KG1 (cell line): Measurements from ENCODE around the gene CRTC3.
"Not testable (repeated sequence)": the region's sequence is repeated elsewhere in the genome, so short reads cannot be mapped to it uniquely, and the experiment has no call there.

Source experiments
- DNase-seq: peaks from one replicate; lab custom pipeline; 2025; lab: John Stamatoyannopoulos, UW

CRTC3 gene

DNA sequence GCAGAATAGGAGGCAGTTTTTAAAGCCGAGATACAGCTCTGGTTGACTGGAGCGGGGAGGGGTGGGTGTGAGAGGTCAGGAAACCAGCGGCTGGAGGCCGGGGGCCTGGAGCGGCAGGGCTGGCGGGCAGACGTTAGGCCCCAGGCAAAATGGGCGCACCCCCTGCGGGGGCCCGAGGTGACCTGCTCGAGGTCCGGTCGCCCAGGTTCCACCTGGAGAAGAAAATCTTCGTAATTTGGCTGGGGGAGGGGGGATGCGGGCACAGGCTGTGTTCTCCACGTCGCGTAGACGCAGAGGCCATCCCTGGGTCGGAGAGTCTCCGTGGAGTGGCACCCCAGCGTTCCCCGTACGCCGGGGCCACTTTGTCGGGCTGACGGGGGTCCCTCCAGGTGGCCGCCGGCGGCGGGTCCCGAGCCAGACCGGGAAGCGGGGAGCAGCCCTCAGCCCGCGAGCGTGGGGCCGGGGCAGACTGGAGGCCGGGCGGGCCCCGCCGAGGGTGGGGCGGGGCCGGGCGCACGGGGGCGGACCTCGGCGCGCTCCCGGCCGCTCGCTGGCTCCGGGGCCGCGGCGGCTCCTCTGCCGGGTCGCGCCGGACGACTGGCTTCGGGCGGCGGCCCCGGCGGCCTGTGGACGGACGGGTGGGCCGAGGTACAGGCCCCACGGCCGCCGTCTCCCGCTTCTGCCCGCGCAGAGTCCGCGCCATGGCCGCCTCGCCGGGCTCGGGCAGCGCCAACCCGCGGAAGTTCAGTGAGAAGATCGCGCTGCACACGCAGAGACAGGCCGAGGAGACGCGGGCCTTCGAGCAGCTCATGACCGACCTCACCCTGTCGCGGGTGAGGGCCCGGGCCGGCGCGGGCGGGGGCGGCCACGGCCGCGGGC lies at the start of gene CRTC3:
Gene CRTC3 (plus strand): TSS at position 553 of the 879 bp plus-strand sequence. CDS start 149 bp downstream, at position 702.
- peak; percentile 25 for DNase-seq

- DNase-seq, result peak; percentile 67
Measured at GRCh38 chr15:90481023-90481422, 48.7 kb upstream of the CRTC3 start.

GRCh38 chr15:90482124-90483011 lies 47.4 kb upstream of the CRTC3 start:
- peak; percentile 51 for DNase-seq

DNA sequence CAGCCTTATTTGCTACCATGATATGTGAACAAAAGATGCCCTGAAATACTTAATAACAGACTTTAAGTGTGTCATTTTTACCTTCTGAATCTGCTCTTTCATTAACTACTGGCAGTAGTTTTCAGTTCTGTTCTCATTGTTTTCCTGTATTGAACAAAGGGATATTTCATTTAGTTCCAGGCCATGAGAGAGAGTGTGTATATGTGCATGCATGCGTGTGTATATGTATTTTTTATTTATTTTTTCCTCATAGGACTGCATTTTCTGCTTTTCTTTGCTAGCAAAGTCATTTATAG lies 46.8 kb upstream of the CRTC3 start:
- no peak for DNase-seq

- DNase-seq, result no peak
Measured at GRCh38 chr15:90483637-90484036, 46.1 kb upstream of the CRTC3 start.

GRCh38 chr15:90487186-90487585 lies 42.5 kb upstream of the CRTC3 start:
- no peak for DNase-seq

- DNase-seq, result no peak
Measured at GRCh38 chr15:90489514-90489913, 40.2 kb upstream of the CRTC3 start.

DNA sequence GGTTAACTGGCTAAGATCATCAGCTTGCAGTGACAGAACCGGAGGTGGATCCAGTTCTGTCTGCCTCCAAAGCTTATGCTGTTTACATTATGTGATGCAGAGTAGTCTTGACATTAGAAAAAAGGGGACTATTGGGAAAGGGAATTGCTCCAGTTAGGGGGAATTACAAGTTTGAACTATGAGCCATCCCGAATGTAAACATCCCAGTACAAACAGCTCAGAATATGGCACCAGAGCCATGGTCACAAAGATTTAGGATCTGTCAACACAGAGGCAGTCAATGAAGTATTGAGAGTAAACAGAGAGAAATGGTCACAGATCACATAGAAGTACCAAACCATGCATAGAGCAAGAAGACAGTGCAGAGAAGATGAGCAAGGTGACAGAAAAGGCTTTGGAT lies 39.8 kb upstream of the CRTC3 start:
- DNase-seq, result no peak

- DNase-seq, result no peak
Measured at GRCh38 chr15:90493647-90494046, 36.1 kb upstream of the CRTC3 start.

DNA sequence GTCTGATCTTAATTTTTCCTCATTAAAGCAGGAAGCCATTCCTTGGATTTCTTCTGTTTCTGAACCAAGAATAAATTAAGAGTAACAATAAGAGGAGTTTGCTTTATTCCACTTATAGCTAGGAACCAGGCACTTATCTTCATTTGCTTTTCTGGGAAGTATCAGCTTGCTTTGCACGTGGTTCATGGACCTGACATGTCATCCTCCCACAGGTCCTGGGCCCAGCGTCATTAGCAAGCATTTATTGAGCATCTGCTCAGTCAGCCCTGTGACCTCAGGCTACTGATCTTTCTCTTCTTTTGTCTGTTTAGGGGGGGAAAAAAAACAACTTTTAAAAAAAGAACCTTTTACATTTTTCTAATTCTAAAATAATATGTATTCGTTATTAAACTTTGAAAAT lies 34.7 kb upstream of the CRTC3 start:
- no peak for DNase-seq

DNA sequence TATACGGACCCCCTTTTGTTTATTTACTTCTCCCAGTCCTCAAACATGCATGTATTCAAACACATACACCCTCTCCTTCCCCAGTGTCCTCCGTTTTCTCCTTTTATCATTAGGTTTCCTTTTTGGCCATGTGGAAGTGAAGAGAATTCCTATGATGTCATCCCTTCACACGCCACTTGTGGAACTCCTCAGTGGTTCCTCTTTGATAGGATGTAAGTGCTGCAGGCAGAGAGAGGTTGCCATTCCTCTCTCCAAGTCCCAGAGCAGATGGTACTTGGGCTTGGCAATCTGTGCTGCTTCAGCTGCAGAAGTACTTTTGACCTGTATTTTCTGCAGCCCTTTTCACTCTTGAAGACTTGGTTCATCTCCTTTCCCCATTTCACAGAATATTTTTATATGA lies 32.9 kb upstream of the CRTC3 start:
- DNase-seq, result no peak

GRCh38 chr15:90497376-90497775 lies 32.3 kb upstream of the CRTC3 start:
- DNase-seq, result no peak

DNA sequence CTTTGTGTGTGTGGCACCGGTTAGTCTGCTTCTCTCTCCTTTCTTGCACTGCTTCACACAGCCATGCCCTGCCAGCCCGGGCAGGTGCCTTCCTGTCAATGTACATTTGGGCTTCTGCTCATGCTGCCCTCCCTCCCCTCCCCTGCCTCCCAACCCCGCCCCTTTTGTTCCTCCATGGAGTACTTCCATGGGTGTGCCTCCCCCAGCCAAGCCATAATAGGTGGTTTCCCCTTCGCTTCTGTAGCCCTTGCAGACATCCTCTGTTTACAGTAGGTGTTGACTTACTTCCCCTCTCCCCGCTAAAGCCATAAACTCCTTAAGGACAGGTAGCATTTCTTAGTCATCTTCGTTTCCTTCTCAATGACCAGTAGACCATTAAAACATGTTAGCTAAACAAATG lies 31.8 kb upstream of the CRTC3 start:
- DNase-seq, result no peak

DNA sequence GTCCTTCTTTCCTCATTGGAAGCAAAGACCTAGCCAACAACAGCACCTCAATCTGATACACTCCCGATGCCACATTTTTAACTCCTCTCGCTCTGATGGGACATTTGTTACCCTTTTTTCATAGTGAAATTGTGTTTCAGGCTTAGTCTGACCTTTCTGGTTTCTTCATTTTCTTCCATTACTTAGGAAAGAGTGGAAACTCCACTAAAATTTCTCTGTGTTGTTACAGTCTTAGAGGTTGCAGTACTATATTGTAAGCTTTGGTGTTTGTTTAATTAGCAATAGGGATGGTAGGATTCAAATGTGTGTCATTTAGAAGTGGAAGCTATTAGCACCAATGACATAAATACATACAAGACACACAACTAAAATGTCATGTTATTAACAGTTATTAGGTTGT lies 29.6 kb upstream of the CRTC3 start:
- no peak for DNase-seq

DNA sequence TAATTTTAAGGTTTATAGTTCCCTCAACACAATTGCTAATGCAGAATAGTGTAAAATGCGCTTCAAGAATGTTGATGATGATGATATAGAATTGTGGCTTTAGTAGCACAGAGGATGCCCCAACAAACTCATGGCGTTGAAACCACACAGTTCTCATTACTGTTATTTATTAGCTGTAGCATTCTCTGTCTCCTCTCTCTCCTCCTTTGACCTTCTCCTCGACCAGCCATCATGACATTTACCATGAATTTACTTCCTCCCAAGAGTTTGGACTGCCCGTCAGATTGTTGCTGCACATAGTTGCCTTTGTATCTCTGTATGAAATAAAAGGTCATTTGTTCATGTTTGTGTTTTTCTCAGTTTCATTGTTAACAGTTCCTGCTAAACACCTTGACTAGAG lies 27.8 kb upstream of the CRTC3 start:
- no peak for DNase-seq

GRCh38 chr15:90510781-90511180 lies 18.9 kb upstream of the CRTC3 start:
- DNase-seq, result not testable (repeated sequence)

DNA sequence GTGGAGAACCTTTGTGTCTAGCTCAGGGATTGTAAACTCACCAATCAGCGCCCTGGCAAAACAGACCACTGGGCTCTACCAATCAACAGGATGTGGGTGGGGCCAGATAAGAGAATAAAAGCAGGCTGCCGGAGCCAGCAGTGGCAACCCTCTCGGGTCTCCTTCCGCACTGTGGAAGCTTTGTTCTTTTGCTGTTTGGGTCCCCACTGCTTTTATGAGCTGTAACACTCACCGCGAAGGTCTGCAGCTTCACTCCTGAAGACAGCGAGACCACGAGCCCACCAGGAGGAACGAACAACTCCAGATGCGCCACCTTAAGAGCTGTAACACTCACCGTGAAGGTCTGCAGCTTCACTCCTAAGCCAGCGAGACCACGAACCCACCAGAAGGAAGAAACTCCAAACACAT lies 18.5 kb upstream of the CRTC3 start:
- not testable (repeated sequence) for DNase-seq

- no peak for DNase-seq
Measured at GRCh38 chr15:90512276-90512675, 17.4 kb upstream of the CRTC3 start.

GRCh38 chr15:90512981-90513380 lies 16.7 kb upstream of the CRTC3 start:
- no peak for DNase-seq

- no peak for DNase-seq
Measured at GRCh38 chr15:90513448-90513847, 16.3 kb upstream of the CRTC3 start.

DNA sequence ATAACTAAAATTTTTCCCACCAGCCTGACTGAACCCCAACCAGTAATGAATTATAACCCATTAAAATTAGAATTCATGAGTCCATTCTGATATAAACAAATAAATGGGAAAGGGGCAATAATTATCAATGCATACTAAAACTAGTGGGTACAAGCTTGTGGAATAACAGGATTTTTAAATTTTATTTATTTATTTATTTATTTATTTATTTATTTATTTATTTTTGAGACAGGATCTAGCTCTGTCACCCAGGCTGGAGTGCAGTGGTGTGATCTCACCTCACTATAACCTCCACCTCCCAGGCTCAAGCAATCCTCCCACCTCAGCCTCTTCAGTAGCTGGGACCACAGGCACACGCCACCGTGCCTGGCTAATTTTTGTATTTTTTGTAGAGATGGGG lies 15.8 kb upstream of the CRTC3 start:
- DNase-seq, result not testable (repeated sequence)

GRCh38 chr15:90519688-90520087 lies 10.0 kb upstream of the CRTC3 start:
- DNase-seq, result no peak

GRCh38 chr15:90520365-90520764 lies 9.4 kb upstream of the CRTC3 start:
- no peak for DNase-seq
